Hepatocyte (in vitro differentiated cells): ENCODE measurements around the gene SLC26A11.

ENCODE experiments used
- CTCF ChIP-seq: fragments of 200-600 bp; sonication (generic); IDR thresholded peaks from 2 replicates; pipeline ENCODE4 v1.5.1; 2016; ENCODE audit warnings: antibody characterized with exemption, mild to moderate bottlenecking; ENCODE audit not compliant: poor library complexity
- EZH2 ChIP-seq: fragments of 200-600 bp; sonication (generic); IDR thresholded peaks from 2 replicates; pipeline ENCODE4 v1.6.1; 2016; ENCODE audit warnings: antibody characterized with exemption, mild to moderate bottlenecking, borderline replicate concordance

GRCh38 chr17:80225230-80225629 lies 5.0 kb downstream of the SLC26A11 start:
- no peak for TF ChIP-seq EZH2
- no peak for TF ChIP-seq CTCF
